GM12878 (cell line): ENCODE measurements around the gene CFAP45. TPM values are rescaled to one million over a fixed set of nuclear protein-coding genes. Genes with fewer than 3 reads are reported as not detected.

ENCODE experiments used
- ATAC-seq: fragments of 200-7000 bp; cut with Tn5 transposase; 3 replicates; pipeline ENCODE4 v1.9.1; 2020; ENCODE audit warnings: mild to moderate bottlenecking, moderate library complexity
- BruUV-seq: library from RNA; stranded (reverse); fragments of 400-500 nt; replicated peaks from 2 replicates; lab custom pipeline; 2021; lab: Mats Ljungman, UMichigan
- CTCF ChIA-PET: fragments of 300-600 bp; sonication (Branson Sonifier 250); formaldehyde crosslinking; extraction: SDS; loops from one replicate; lab custom pipeline; 2021; ENCODE audit warnings: inconsistent platforms; lab: Yijun Ruan, JAX
- POLR2A ChIA-PET: fragments of 350-600 bp; formaldehyde crosslinking; extraction: SDS; loops from one replicate; lab custom pipeline; 2021; ENCODE audit warnings: inconsistent platforms; lab: Charles Lee
- RAD21 ChIA-PET: fragments of 300-600 bp; sonication (Branson Sonifier 250); formaldehyde crosslinking; loops from one replicate; lab custom pipeline; 2023; ENCODE audit warnings: antibody characterized with exemption; ENCODE audit not compliant: unreplicated experiment; lab: Charles Lee
- SMC1A ChIA-PET: fragments of 300-600 bp; sonication (Branson Sonifier 250); formaldehyde crosslinking; loops from one replicate; lab custom pipeline; 2023; ENCODE audit not compliant: unreplicated experiment, uncharacterized antibody; lab: Charles Lee
- DNase-seq: peaks from one replicate; pipeline ENCODE4 v3.0.0-alpha.2; 2011; ENCODE audit warnings: low read depth, low spot score
- FAIRE-seq: peaks from 3 replicates; lab custom pipeline; 2011; peaks lifted over from hg19 to GRCh38; lab: Jason Lieb, UNC
- H2AFZ ChIP-seq: 2 replicates; pipeline ENCODE4 v1.6.0; 2011; ENCODE audit warnings: low read depth, low read length, control low read depth; ENCODE audit not compliant: control insufficient read depth
- H3K27ac ChIP-seq: 2 replicates; pipeline ENCODE4 v1.5.1; 2011; ENCODE audit warnings: control low read depth; ENCODE audit not compliant: control insufficient read depth, insufficient read depth
- H3K27me3 ChIP-seq, 2 experiments: replicated peaks in 1 of 2; 2 replicates each; pipeline versions ENCODE4 v1.6.0 to v1.6.1; 2011; ENCODE audit warnings: low read length in 1 of 2; ENCODE audit not compliant: control insufficient read depth in 2 of 2, insufficient read depth in 2 of 2
- H3K36me3 ChIP-seq, 2 experiments: 2 replicates each; pipeline ENCODE4 v1.5.1; 2011; ENCODE audit warnings: low read length in 1 of 2; ENCODE audit not compliant: control insufficient read depth in 2 of 2, insufficient read depth in 2 of 2
- H3K4me1 ChIP-seq: 2 replicates; pipeline ENCODE4 v1.6.1; 2011; ENCODE audit warnings: mild to moderate bottlenecking, low read length, moderate library complexity, mixed read lengths; ENCODE audit not compliant: control insufficient read depth, insufficient read depth
- H3K4me2 ChIP-seq: 2 replicates; pipeline ENCODE4 v1.6.0; 2011; ENCODE audit warnings: control low read depth; ENCODE audit not compliant: control insufficient read depth, insufficient read depth
- H3K4me3 ChIP-seq: fragments of 200-600 bp; sonication (generic); 2 replicates; pipeline ENCODE4 v1.5.1; 2016
- H3K79me2 ChIP-seq: 2 replicates; pipeline ENCODE4 v1.6.0; 2011; ENCODE audit warnings: low read length; ENCODE audit not compliant: control insufficient read depth, insufficient read depth
- H3K9ac ChIP-seq: 2 replicates; pipeline ENCODE4 v1.8.0; 2011; ENCODE audit warnings: low read length, control low read depth, mixed read lengths; ENCODE audit not compliant: control insufficient read depth, insufficient read depth
- H3K9me3 ChIP-seq: replicated peaks from 3 replicates; pipeline ENCODE4 v1.5.1; 2011; ENCODE audit warnings: mild to moderate bottlenecking, low read length; ENCODE audit not compliant: control insufficient read depth, insufficient read depth
- H4K20me1 ChIP-seq: 2 replicates; pipeline ENCODE4 v1.6.0; 2011; ENCODE audit not compliant: control insufficient read depth, insufficient read depth
- ATF3 ChIP-seq: IDR thresholded peaks from 2 replicates; pipeline ENCODE4 v1.6.1; 2011; ENCODE audit warnings: low read depth, mild to moderate bottlenecking, low read length, moderate library complexity, borderline replicate concordance; ENCODE audit errors: extremely low read depth
- CBX3 ChIP-seq: fragments of 200-600 bp; sonication (generic); IDR thresholded peaks from 2 replicates; pipeline ENCODE4 v1.6.1; 2016; ENCODE audit warnings: low read depth, borderline replicate concordance
- CBX5 ChIP-seq: sonication (generic); IDR thresholded peaks from 2 replicates; pipeline ENCODE4 v1.6.1; 2016; ENCODE audit warnings: low read depth, moderate library complexity, mild to moderate bottlenecking, inconsistent platforms
- E2F8 ChIP-seq: fragments of 450-650 bp; IDR thresholded peaks from 2 replicates; pipeline ENCODE4 v1.6.1; 2018; ENCODE audit warnings: mild to moderate bottlenecking, low read depth, moderate library complexity; ENCODE audit not compliant: partially characterized antibody
- ESRRA ChIP-seq: IDR thresholded peaks from 2 replicates; pipeline ENCODE4 v1.6.1; 2012; ENCODE audit warnings: mild to moderate bottlenecking, low read length, improper control_type of control experiment
- KDM1A ChIP-seq: fragments of 200-600 bp; sonication (generic); IDR thresholded peaks from 2 replicates; pipeline ENCODE4 v1.6.1; 2016; ENCODE audit warnings: borderline replicate concordance
- PRDM15 ChIP-seq: fragments of 450-650 bp; formaldehyde crosslinking; IDR thresholded peaks from 2 replicates; pipeline ENCODE4 v1.4.0; 2020; ENCODE audit warnings: mild to moderate bottlenecking, moderate library complexity
- SPI1 ChIP-seq: IDR thresholded peaks from 2 replicates; pipeline ENCODE4 v1.6.1; 2011; ENCODE audit warnings: low read depth, mild to moderate bottlenecking, low read length, moderate library complexity, borderline replicate concordance; ENCODE audit not compliant: insufficient read depth
- TBL1XR1 ChIP-seq: IDR thresholded peaks from 2 replicates; pipeline ENCODE4 v1.6.1; 2012; ENCODE audit warnings: low read depth, low read length, improper control_type of control experiment
- ZBED1 ChIP-seq: IDR thresholded peaks from 2 replicates; pipeline ENCODE4 v1.6.1; 2016; ENCODE audit warnings: borderline replicate concordance
- WGBS: methylation state at CpG from one replicate; pipeline ENCODE4 v1.1.6; 2016; ENCODE audit warnings: low lambda C conversion rate; ENCODE audit not compliant: insufficient replicate concordance, insufficient coverage; ENCODE audit errors: missing lambda C conversion rate; 5-methylcytosine and 5-hydroxymethylcytosine counted together
- in situ Hi-C: fragments of 300-500 bp; cut with MboI; formaldehyde crosslinking; loops from 9 replicates; pipeline ENCODE4 v1.14.3; 2018; ENCODE audit warnings: mixed read lengths
- intact Hi-C: fragments of 100-400 bp; cut with micrococcal nuclease; formaldehyde crosslinking; loops from one replicate; pipeline ENCODE4 v1.14.2; 2022; ENCODE audit not compliant: unreplicated experiment
- polyA plus RNA-seq, 11 experiments: library from polyadenylated mRNA; depleted of rRNA in 4 of 11; unstranded in 6 of 11; stranded (reverse) in 5 of 11; fragments of >200 nt; fragmentation: Nextera tagmentation in 4 of 11; fragmentation: Illumina TruSeq in 1 of 11; extraction: Ambion mirVana in 4 of 11; extraction: Trizol in 1 of 11; gene quantifications; 1 replicate in 1 of 11; 2 replicates in 10 of 11; pipeline versions ENCODE4 v1.2.1 to v1.2.3, GENCODE V29; 2011 to 2016; ENCODE audit warnings: inconsistent platforms in 2 of 11, missing spikeins in 2 of 11, low read depth in 1 of 11
- total RNA-seq, 4 experiments: library from RNA; depleted of rRNA in 3 of 4; stranded (reverse); fragments of >200 nt in 3 of 4; fragmentation: Illumina TruSeq in 1 of 4; extraction: Trizol in 1 of 4; gene quantifications; 2 replicates each; pipeline versions ENCODE4 v1.2.1 to v1.2.3, GENCODE V29; 2013 to 2021

The CFAP45 gene
- total and polyA plus RNA-seq, 10 of the 15 experiments (the other 5 are each of a cell fraction or from before 2014, with no cell fraction given), result 0.43 to 0.91 (median 0.67) TPM

- DNase-seq, result no peak
- POLR2A ChIA-PET, result no interaction called here
These were observed 17.5 kb downstream of the CFAP45 start for GRCh38 chr1:159882527-159882862.

More at GRCh38 chr1:159882527-159882862, 17.5 kb downstream of the CFAP45 start:
- Histone ChIP-seq H3K4me1 (peaks cover 4% of the 10 kb centered on the region; the same call in 1 of the 2 replicates), H3K4me3 (no peak overlapping the region), H3K9ac (no peak overlapping the region), H3K36me3 (no peaks in the 10 kb centered on the region), H3K4me2 (no peak overlapping the region), H3K27me3 (no peaks in the 10 kb centered on the region), H4K20me1 (no peaks in the 10 kb centered on the region), H3K79me2 (no peaks in the 10 kb centered on the region), H3K9me3 (no peaks in the 10 kb centered on the region), H2AFZ (no peak overlapping the region), H3K27ac (no peak overlapping the region)
- ChIA-PET RAD21 (interaction anchor here (1.2 kb wide), 1 partner anchor 126 kb away, joined by 4 read pairs; no protein-coding TSS in a partner anchor), SMC1A (interaction anchor here (2.7 kb wide), 1 partner anchor 84 kb away, joined by 8 read pairs; no protein-coding TSS in a partner anchor), CTCF (interaction anchor here (5.0 kb wide), 1 partner anchor 83 kb away, joined by 23 read pairs; no protein-coding TSS in a partner anchor)
- in situ Hi-C loops (no loop called here), intact Hi-C loops (no loop called here)
- TF ChIP-seq PRDM15 (CRISPR knock-in tag) (no peak), ZBED1 (no peak), KDM1A (no peak), E2F8 (no peak), SPI1 (no peak), CBX5 (no peak), ESRRA (no peak), CBX3 (no peak), ATF3 (no peak), TBL1XR1 (no peak)
- ATAC-seq (no peak), FAIRE-seq (no peak)
- BruUV-seq, result no TSS peak
- 86% methylated on average over 2 of the region's 2 CpGs for WGBS
